GM12878 (cell line): ENCODE measurements around the gene GLMN. TPM values are rescaled to one million over a fixed set of nuclear protein-coding genes. Genes with fewer than 3 reads are reported as not detected.

Source experiments
- ATAC-seq: fragments of 200-7000 bp; cut with Tn5 transposase; 3 replicates; pipeline ENCODE4 v1.9.1; 2020; ENCODE audit warnings: mild to moderate bottlenecking, moderate library complexity
- BruUV-seq: library from RNA; stranded (reverse); fragments of 400-500 nt; replicated peaks from 2 replicates; lab custom pipeline; 2021; lab: Mats Ljungman, UMichigan
- CTCF ChIA-PET: fragments of 300-600 bp; sonication (Branson Sonifier 250); formaldehyde crosslinking; extraction: SDS; loops from one replicate; lab custom pipeline; 2021; ENCODE audit warnings: inconsistent platforms; lab: Yijun Ruan, JAX
- POLR2A ChIA-PET: fragments of 350-600 bp; formaldehyde crosslinking; extraction: SDS; loops from one replicate; lab custom pipeline; 2021; ENCODE audit warnings: inconsistent platforms; lab: Charles Lee
- RAD21 ChIA-PET: fragments of 300-600 bp; sonication (Branson Sonifier 250); formaldehyde crosslinking; loops from one replicate; lab custom pipeline; 2023; ENCODE audit warnings: antibody characterized with exemption; ENCODE audit not compliant: unreplicated experiment; lab: Charles Lee
- SMC1A ChIA-PET: fragments of 300-600 bp; sonication (Branson Sonifier 250); formaldehyde crosslinking; loops from one replicate; lab custom pipeline; 2023; ENCODE audit not compliant: unreplicated experiment, uncharacterized antibody; lab: Charles Lee
- DNase-seq: peaks from one replicate; pipeline ENCODE4 v3.0.0-alpha.2; 2011; ENCODE audit warnings: low read depth, low spot score
- FAIRE-seq: peaks from 3 replicates; lab custom pipeline; 2011; peaks lifted over from hg19 to GRCh38; lab: Jason Lieb, UNC
- H2AFZ ChIP-seq: 2 replicates; pipeline ENCODE4 v1.6.0; 2011; ENCODE audit warnings: low read depth, low read length, control low read depth; ENCODE audit not compliant: control insufficient read depth
- H3K27ac ChIP-seq: 2 replicates; pipeline ENCODE4 v1.5.1; 2011; ENCODE audit warnings: control low read depth; ENCODE audit not compliant: control insufficient read depth, insufficient read depth
- H3K27me3 ChIP-seq, 2 experiments: replicated peaks in 1 of 2; 2 replicates each; pipeline versions ENCODE4 v1.6.0 to v1.6.1; 2011; ENCODE audit warnings: low read length in 1 of 2; ENCODE audit not compliant: control insufficient read depth in 2 of 2, insufficient read depth in 2 of 2
- H3K36me3 ChIP-seq, 2 experiments: 2 replicates each; pipeline ENCODE4 v1.5.1; 2011; ENCODE audit warnings: low read length in 1 of 2; ENCODE audit not compliant: control insufficient read depth in 2 of 2, insufficient read depth in 2 of 2
- H3K4me1 ChIP-seq: 2 replicates; pipeline ENCODE4 v1.6.1; 2011; ENCODE audit warnings: mild to moderate bottlenecking, low read length, moderate library complexity, mixed read lengths; ENCODE audit not compliant: control insufficient read depth, insufficient read depth
- H3K4me2 ChIP-seq: 2 replicates; pipeline ENCODE4 v1.6.0; 2011; ENCODE audit warnings: control low read depth; ENCODE audit not compliant: control insufficient read depth, insufficient read depth
- H3K4me3 ChIP-seq: fragments of 200-600 bp; sonication (generic); 2 replicates; pipeline ENCODE4 v1.5.1; 2016
- H3K79me2 ChIP-seq: 2 replicates; pipeline ENCODE4 v1.6.0; 2011; ENCODE audit warnings: low read length; ENCODE audit not compliant: control insufficient read depth, insufficient read depth
- H3K9ac ChIP-seq: 2 replicates; pipeline ENCODE4 v1.8.0; 2011; ENCODE audit warnings: low read length, control low read depth, mixed read lengths; ENCODE audit not compliant: control insufficient read depth, insufficient read depth
- H3K9me3 ChIP-seq: replicated peaks from 3 replicates; pipeline ENCODE4 v1.5.1; 2011; ENCODE audit warnings: mild to moderate bottlenecking, low read length; ENCODE audit not compliant: control insufficient read depth, insufficient read depth
- H4K20me1 ChIP-seq: 2 replicates; pipeline ENCODE4 v1.6.0; 2011; ENCODE audit not compliant: control insufficient read depth, insufficient read depth
- ATF3 ChIP-seq: IDR thresholded peaks from 2 replicates; pipeline ENCODE4 v1.6.1; 2011; ENCODE audit warnings: low read depth, mild to moderate bottlenecking, low read length, moderate library complexity, borderline replicate concordance; ENCODE audit errors: extremely low read depth
- CBX3 ChIP-seq: fragments of 200-600 bp; sonication (generic); IDR thresholded peaks from 2 replicates; pipeline ENCODE4 v1.6.1; 2016; ENCODE audit warnings: low read depth, borderline replicate concordance
- CHD1 ChIP-seq: IDR thresholded peaks from 2 replicates; pipeline ENCODE4 v1.6.1; 2012; ENCODE audit warnings: low read depth, low read length, improper control_type of control experiment
- CHD2 ChIP-seq: IDR thresholded peaks from 2 replicates; pipeline ENCODE4 v1.6.1; 2011; ENCODE audit warnings: low read depth, low read length, improper control_type of control experiment, borderline replicate concordance
- CREB1 ChIP-seq: IDR thresholded peaks from 2 replicates; pipeline ENCODE4 v1.6.1; 2012; ENCODE audit warnings: low read depth, mild to moderate bottlenecking, inconsistent platforms
- EZH2 ChIP-seq: IDR thresholded peaks from 2 replicates; pipeline ENCODE4 v1.6.1; 2012; ENCODE audit warnings: low read depth, mild to moderate bottlenecking, control low read depth, inconsistent platforms, low read length, borderline replicate concordance; ENCODE audit not compliant: control insufficient read depth
- KAT2A ChIP-seq: conservative IDR thresholded peaks from 2 replicates; pipeline ENCODE4 v1.6.1; 2011; ENCODE audit warnings: low read depth, low read length; ENCODE audit not compliant: control insufficient read depth
- POLR2AphosphoS5 ChIP-seq: IDR thresholded peaks from 2 replicates; pipeline ENCODE4 v1.6.1; 2011; ENCODE audit warnings: mild to moderate bottlenecking, low read length, inconsistent platforms
- PRDM15 ChIP-seq: fragments of 450-650 bp; formaldehyde crosslinking; IDR thresholded peaks from 2 replicates; pipeline ENCODE4 v1.4.0; 2020; ENCODE audit warnings: mild to moderate bottlenecking, moderate library complexity
- SREBF2 ChIP-seq: IDR thresholded peaks from 2 replicates; pipeline ENCODE4 v1.6.1; 2012; ENCODE audit warnings: mild to moderate bottlenecking, low read length
- STAT1 ChIP-seq: fragments of 450-650 bp; conservative IDR thresholded peaks from 2 replicates; pipeline ENCODE4 v1.6.1; 2014; ENCODE audit warnings: antibody characterized with exemption, mild to moderate bottlenecking
- STAT3 ChIP-seq: IDR thresholded peaks from 2 replicates; pipeline ENCODE4 v1.6.1; 2011; ENCODE audit warnings: low read depth, low read length, improper control_type of control experiment
- TARDBP ChIP-seq: IDR thresholded peaks from 2 replicates; pipeline ENCODE4 v1.6.1; 2016; ENCODE audit warnings: borderline replicate concordance
- TCF3 ChIP-seq: IDR thresholded peaks from 2 replicates; pipeline ENCODE4 v1.6.1; 2012; ENCODE audit warnings: low read depth, mild to moderate bottlenecking, low read length, borderline replicate concordance; ENCODE audit not compliant: insufficient read depth
- WGBS: methylation state at CpG from one replicate; pipeline ENCODE4 v1.1.6; 2016; ENCODE audit warnings: low lambda C conversion rate; ENCODE audit not compliant: insufficient replicate concordance, insufficient coverage; ENCODE audit errors: missing lambda C conversion rate; 5-methylcytosine and 5-hydroxymethylcytosine counted together
- in situ Hi-C: fragments of 300-500 bp; cut with MboI; formaldehyde crosslinking; loops from 9 replicates; pipeline ENCODE4 v1.14.3; 2018; ENCODE audit warnings: mixed read lengths
- intact Hi-C: fragments of 100-400 bp; cut with micrococcal nuclease; formaldehyde crosslinking; loops from one replicate; pipeline ENCODE4 v1.14.2; 2022; ENCODE audit not compliant: unreplicated experiment
- polyA plus RNA-seq, 11 experiments: library from polyadenylated mRNA; depleted of rRNA in 4 of 11; unstranded in 6 of 11; stranded (reverse) in 5 of 11; fragments of >200 nt; fragmentation: Nextera tagmentation in 4 of 11; fragmentation: Illumina TruSeq in 1 of 11; extraction: Ambion mirVana in 4 of 11; extraction: Trizol in 1 of 11; gene quantifications; 1 replicate in 1 of 11; 2 replicates in 10 of 11; pipeline versions ENCODE4 v1.2.1 to v1.2.3, GENCODE V29; 2011 to 2016; ENCODE audit warnings: inconsistent platforms in 2 of 11, missing spikeins in 2 of 11, low read depth in 1 of 11
- total RNA-seq, 4 experiments: library from RNA; depleted of rRNA in 3 of 4; stranded (reverse); fragments of >200 nt in 3 of 4; fragmentation: Illumina TruSeq in 1 of 4; extraction: Trizol in 1 of 4; gene quantifications; 2 replicates each; pipeline versions ENCODE4 v1.2.1 to v1.2.3, GENCODE V29; 2013 to 2021
- TF ChIP-seq, protein P1 (sequence below): fragments of 450-650 bp; IDR thresholded peaks from 2 replicates; pipeline ENCODE4 v1.6.1; 2017; ENCODE audit warnings: mild to moderate bottlenecking, low read depth, inconsistent platforms; ENCODE audit not compliant: poor library complexity, severe bottlenecking

The GLMN gene
- total and polyA plus RNA-seq, 10 of the 15 experiments (the other 5 are each of a cell fraction or from before 2014, with no cell fraction given), result 11.5 to 33.7 (median 16.7) TPM

DNA sequence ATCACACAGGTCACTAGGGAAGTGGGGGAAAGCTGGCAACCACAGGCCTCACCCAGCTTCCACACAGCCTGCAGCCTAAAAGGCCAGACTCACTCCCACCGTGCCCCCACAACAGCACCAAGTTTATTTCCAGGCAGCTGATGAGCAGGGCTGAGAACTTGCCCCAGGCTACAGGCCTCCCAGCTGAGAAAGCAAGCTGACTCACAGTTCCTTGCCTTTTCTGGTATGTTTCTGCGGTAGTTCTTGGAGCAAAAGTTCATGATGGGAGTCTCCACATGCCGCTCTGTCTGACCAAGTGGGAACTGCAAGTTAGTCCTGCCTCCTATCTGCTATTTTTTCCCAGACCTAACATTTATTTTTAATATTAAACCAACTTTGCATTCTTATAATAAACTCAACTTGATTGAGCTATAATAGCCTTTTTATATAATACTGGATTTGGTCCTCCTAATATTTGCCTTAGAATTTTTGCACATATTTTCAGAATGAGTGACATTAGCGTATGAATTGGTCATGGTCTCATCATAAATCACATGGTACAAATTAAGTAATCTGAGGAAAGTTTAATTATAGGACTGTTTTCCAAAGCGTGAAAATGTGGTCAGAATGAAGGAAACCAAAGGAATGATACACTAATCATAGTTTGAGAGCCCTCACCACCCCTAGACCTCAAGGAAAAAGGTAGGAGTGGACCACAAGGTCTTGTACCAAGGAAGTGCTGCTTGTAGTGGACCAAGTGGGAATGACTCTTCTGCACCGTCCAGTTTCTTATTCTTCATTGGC lies 30.8 kb upstream of the GLMN start:
- RAD21 ChIA-PET, result no interaction called here
- Histone ChIP-seq H3K9me3 (peaks cover 5% of the 10 kb centered on the region; the same call in 2 of the 3 replicates), H3K27me3 (no peaks in the 10 kb centered on the region), H3K4me1 (no peaks in the 10 kb centered on the region), H3K4me3 (no peak overlapping the region), H3K4me2 (no peak overlapping the region), H2AFZ (no peak overlapping the region), H4K20me1 (no peaks in the 10 kb centered on the region), H3K9ac (no peak overlapping the region), H3K36me3 (peaks cover 4 to 8% of the 10 kb centered on the region in 2 experiments; a peak in 2 of 4 replicates), H3K79me2 (no peaks in the 10 kb centered on the region), H3K27ac (no peak overlapping the region)
- ATAC-seq, result no peak
- POLR2A ChIA-PET, result interaction anchor here (0.6 kb wide), 1 partner anchor 194 kb away, joined by 6 read pairs; no protein-coding TSS in a partner anchor
- SMC1A ChIA-PET, result interaction anchor here (0.8 kb wide), 1 partner anchor 12 kb away, joined by 3 read pairs; no protein-coding TSS in a partner anchor
- in situ Hi-C loops, result no loop called here
- intact Hi-C loops, result no loop called here
- no TSS peak for BruUV-seq
- 94% methylated on average over 6 of the region's 6 CpGs for WGBS
- CTCF ChIA-PET, result interaction anchor here (1.0 kb wide), 1 partner anchor 274 kb away, joined by 3 read pairs; no protein-coding TSS in a partner anchor
- DNase-seq, result no peak
- FAIRE-seq, result no peak
- no peak for TF ChIP-seq CHD1
- no peak for TF ChIP-seq CHD2
- no peak for TF ChIP-seq STAT3
- TF ChIP-seq CREB1, result no peak
- TF ChIP-seq PRDM15, result no peak
- TF ChIP-seq EZH2, result no peak
- TF ChIP-seq SREBF2, result no peak
- no peak for TF ChIP-seq TARDBP
- TF ChIP-seq TCF3, result no peak
- TF ChIP-seq KAT2A, result no peak
- TF ChIP-seq POLR2AphosphoS5, result no peak
- TF ChIP-seq, protein P1, sequence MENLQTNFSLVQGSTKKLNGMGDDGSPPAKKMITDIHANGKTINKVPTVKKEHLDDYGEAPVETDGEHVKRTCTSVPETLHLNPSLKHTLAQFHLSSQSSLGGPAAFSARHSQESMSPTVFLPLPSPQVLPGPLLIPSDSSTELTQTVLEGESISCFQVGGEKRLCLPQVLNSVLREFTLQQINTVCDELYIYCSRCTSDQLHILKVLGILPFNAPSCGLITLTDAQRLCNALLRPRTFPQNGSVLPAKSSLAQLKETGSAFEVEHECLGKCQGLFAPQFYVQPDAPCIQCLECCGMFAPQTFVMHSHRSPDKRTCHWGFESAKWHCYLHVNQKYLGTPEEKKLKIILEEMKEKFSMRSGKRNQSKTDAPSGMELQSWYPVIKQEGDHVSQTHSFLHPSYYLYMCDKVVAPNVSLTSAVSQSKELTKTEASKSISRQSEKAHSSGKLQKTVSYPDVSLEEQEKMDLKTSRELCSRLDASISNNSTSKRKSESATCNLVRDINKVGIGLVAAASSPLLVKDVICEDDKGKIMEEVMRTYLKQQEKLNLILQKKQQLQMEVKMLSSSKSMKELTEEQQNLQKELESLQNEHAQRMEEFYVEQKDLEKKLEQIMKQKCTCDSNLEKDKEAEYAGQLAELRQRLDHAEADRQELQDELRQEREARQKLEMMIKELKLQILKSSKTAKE, result no peak
- no peak for TF ChIP-seq STAT1
- TF ChIP-seq CBX3, result no peak
- no peak for TF ChIP-seq ATF3
